ENCODE data around the gene HDGFL3.

GRCh38 chr15:83170474-83171165 is 37.0 kb downstream of the HDGFL3 start:
- TF ChIP-seq CTCF (IDR thresholded peaks at IDR 0.05) = no peak
- TF ChIP-seq EZH2 (IDR thresholded peaks at IDR 0.05; ENCODE audit: borderline replicate concordance, insufficient read depth, low read depth, low read length, poor library complexity, severe bottlenecking) = no peak
